HFFc6 (cell line): ENCODE measurements around the gene POR. TPM values are rescaled to one million over a fixed set of nuclear protein-coding genes. Genes with fewer than 3 reads are reported as not detected.

Source experiments
- DNase-seq: peaks from one replicate; pipeline ENCODE4 v3.0.0-alpha.2; 2018
- H3K27ac Mint-ChIP-seq: 2 replicates; pipeline ENCODE4 v1.8.0; 2020; ENCODE audit warnings: mild to moderate bottlenecking, mixed read lengths
- H3K27me3 Mint-ChIP-seq: 2 replicates; pipeline ENCODE4 v1.8.0; 2021; ENCODE audit warnings: mild to moderate bottlenecking, moderate library complexity, mixed read lengths; ENCODE audit not compliant: insufficient read depth
- H3K36me3 Mint-ChIP-seq: 2 replicates; pipeline ENCODE4 v1.8.0; 2021; ENCODE audit warnings: low read depth, mixed read lengths
- H3K4me1 Mint-ChIP-seq: 2 replicates; pipeline ENCODE4 v1.8.0; 2020; ENCODE audit warnings: low read depth, mixed read lengths
- H3K4me3 Mint-ChIP-seq: 2 replicates; pipeline ENCODE4 v1.8.0; 2020; ENCODE audit warnings: mild to moderate bottlenecking, moderate library complexity, mixed read lengths
- H3K9me3 Mint-ChIP-seq: 2 replicates; pipeline ENCODE4 v1.8.0; 2020; ENCODE audit warnings: mild to moderate bottlenecking, mixed read lengths
- total RNA-seq, 6 experiments: library from RNA; stranded (reverse); fragmentation: NEBNext Ultra II Directional; extraction: Animal tissue kit (Norgen Biotek cat#: 25700); gene quantifications; 2 replicates in 1 of 6; 3 replicates in 5 of 6; pipeline ENCODE4 v1.2.3, GENCODE V29; 2021
- TF ChIP-seq, protein P1 (sequence below): fragments of 200-600 bp; sonication (generic); IDR thresholded peaks from 2 replicates; pipeline ENCODE4 v1.5.0; 2021; ENCODE audit warnings: antibody characterized with exemption, mild to moderate bottlenecking

The POR gene
- total RNA-seq, 6 experiments from 2014 or later = 48.2 to 69.3 (median 49.4) TPM

DNA sequence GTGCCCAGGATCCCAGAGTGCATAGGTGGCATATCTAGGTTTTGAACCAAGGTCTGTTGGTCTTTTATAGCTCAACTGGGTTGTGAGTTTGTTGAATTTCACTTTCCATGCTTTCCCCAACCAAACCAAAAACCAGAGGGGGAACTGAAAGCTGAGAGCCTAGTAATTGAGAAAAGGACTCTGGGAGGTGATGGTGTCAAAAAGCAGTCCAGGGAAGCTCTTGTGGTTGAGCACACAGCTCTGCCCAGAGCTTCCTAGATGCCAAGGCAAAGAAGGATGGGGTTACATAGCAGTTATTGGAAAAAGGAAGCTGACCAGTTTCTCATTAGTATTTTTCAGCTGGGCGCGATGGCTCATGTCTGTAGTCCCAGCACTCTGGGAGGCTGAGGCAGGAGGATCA is 9.9 kb downstream of the POR start:
- H3K4me3 Mint-ChIP-seq = no peak overlapping the region
- DNase-seq = no peak
- TF ChIP-seq, protein P1, sequence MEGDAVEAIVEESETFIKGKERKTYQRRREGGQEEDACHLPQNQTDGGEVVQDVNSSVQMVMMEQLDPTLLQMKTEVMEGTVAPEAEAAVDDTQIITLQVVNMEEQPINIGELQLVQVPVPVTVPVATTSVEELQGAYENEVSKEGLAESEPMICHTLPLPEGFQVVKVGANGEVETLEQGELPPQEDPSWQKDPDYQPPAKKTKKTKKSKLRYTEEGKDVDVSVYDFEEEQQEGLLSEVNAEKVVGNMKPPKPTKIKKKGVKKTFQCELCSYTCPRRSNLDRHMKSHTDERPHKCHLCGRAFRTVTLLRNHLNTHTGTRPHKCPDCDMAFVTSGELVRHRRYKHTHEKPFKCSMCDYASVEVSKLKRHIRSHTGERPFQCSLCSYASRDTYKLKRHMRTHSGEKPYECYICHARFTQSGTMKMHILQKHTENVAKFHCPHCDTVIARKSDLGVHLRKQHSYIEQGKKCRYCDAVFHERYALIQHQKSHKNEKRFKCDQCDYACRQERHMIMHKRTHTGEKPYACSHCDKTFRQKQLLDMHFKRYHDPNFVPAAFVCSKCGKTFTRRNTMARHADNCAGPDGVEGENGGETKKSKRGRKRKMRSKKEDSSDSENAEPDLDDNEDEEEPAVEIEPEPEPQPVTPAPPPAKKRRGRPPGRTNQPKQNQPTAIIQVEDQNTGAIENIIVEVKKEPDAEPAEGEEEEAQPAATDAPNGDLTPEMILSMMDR = no peak
- H3K27me3 Mint-ChIP-seq = peaks cover 2% of the 10 kb centered on the region
- no peak overlapping the region for H3K27ac Mint-ChIP-seq
- no peaks in the 10 kb centered on the region for H3K9me3 Mint-ChIP-seq
- peaks cover 13% of the 10 kb centered on the region for H3K4me1 Mint-ChIP-seq
- H3K36me3 Mint-ChIP-seq = peaks cover 17% of the 10 kb centered on the region; the same call in 1 of the 2 replicates

DNA sequence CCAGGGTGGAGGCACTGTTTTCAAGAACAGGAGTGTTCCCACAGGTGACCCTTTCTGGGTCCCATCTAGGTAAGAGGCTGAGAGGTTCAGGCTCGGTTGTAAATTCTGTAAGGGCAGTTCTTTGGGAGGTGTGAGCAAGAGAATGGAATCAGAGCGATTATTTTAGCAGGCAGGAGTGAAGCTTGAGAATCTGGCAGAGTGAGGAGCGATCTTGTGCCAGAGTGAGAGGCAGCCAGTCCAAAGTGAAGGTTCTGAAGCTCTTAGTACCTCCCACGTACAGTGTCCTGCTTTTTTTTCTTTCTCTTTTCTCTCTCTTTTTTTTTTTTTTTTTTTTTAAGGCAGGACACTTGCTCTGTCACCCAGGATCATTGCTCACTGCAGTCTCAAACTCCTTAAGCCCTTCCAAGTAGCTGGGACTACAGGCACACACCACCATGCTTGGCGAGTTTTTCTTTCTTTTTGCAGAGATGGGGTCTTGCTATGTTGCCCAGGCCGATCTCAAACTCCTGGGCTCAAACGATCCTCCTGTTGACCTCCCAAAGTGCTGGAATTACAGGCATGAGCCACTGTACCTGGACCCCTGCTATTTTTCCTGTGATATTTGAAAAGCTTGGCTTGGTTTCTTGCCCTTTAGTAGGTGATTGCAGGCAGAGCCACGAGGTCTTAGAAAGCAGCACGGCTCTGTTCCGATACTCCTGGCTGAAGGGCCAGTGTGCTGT is 10.9 kb downstream of the POR start:
- no peak for DNase-seq
- TF ChIP-seq, protein P1 = no peak
- no peak overlapping the region for H3K27ac Mint-ChIP-seq
- H3K27me3 Mint-ChIP-seq = peaks cover 2% of the 10 kb centered on the region
- peaks cover 22% of the 10 kb centered on the region; the same call in 1 of the 2 replicates for H3K36me3 Mint-ChIP-seq
- H3K9me3 Mint-ChIP-seq = no peaks in the 10 kb centered on the region
- no peak overlapping the region for H3K4me3 Mint-ChIP-seq
- 0 out of 2 replicates have a peak, but pooled peaks cover 4% of the 10 kb centered on the region for H3K4me1 Mint-ChIP-seq

DNA sequence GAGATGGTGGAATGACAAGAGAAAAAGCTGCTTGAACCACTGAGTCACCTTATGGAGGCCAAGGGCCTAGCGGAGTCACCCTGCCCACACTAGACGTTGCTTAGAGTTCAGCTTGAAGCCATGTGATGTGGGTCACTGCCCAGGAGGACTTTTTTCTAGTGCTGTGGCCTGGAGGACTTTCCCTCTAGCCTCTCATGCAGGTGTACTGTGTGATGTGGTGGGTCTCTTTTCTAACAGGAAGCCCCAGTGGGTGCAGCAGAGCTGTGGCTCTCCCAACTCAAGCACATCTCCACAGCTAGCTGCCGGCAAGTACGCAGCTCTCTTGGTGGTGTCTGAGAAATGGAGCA is 13.6 kb downstream of the POR start:
- no peak overlapping the region for H3K27ac Mint-ChIP-seq
- H3K27me3 Mint-ChIP-seq = no peaks in the 10 kb centered on the region; the same call in 1 of the 2 replicates
- no peak overlapping the region for H3K4me3 Mint-ChIP-seq
- peaks cover 8% of the 10 kb centered on the region; the same call in 1 of the 2 replicates for H3K4me1 Mint-ChIP-seq
- DNase-seq = no peak
- H3K9me3 Mint-ChIP-seq = peaks cover under 1% of the 10 kb centered on the region
- TF ChIP-seq, protein P1 = no peak
- peaks cover 18% of the 10 kb centered on the region for H3K36me3 Mint-ChIP-seq

DNA sequence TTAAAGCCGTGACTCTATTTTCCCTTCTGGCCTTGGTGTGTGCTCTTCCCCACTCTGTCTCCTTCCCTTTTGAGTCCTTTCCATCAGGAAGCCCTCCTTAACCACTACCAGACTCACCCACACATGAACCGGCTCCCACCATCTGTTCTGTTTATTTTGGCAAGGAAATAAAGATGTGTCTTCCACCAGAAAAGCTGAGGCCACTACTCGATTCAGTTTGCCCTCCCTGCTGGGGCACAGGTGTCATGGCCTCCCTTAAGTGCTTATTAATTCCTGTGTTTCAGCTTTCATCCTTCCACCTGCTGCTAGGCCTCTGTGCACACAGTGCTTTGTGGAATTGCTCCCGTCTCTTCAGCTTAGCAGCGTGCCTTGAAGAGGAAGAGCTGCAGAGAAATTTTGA is 16.7 kb downstream of the POR start:
- Mint-ChIP-seq H3K27ac (no peak overlapping the region), H3K4me3 (no peak overlapping the region), H3K9me3 (peaks cover 13% of the 10 kb centered on the region), H3K27me3 (no peaks in the 10 kb centered on the region), H3K36me3 (peaks cover 33% of the 10 kb centered on the region), H3K4me1 (peaks cover 21% of the 10 kb centered on the region)
- TF ChIP-seq, protein P1 = no peak
- DNase-seq = no peak

DNA sequence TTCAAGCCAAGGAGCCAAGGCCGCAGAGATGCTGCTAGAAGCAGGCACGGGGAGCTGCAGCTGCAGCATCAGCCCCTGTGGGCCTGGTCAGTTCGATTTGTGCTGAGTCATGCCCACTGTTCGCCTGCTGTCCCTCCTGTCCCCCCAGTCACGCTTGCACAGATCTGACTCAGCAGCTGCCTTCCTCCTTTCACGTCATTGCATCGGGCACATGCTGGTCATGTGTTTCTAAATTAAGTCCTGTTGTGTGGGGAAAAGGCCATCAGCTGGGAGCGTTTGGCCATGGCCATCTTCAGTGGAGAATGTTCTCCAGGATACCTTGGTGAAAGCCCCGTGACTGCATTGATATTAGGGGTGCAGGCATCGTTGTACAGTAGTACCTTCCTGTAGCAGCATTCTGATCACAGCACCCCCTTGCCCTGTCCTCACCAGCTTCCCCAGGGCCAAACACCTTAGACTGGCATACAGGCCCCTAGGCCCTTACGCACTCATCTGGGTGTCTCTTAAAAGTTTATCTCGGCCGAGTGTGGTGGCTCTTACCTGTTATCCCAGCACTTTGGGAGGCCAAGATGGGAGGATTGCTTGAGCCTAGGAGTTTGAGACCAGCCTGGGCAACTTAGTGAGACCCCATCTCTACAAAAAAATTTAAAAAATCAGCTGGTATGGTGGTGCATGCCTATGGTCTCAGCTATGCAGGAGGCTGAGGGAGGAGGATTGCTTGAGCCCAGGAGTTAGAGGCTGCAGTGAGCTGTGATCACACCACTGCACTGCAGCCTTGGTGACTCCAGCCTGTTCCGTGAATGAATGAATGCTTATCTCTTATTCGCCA is 23.2 kb downstream of the POR start:
- H3K4me3 Mint-ChIP-seq = peak overlapping the region; percentile 21
- peak overlapping the region; percentile 96 for H3K27ac Mint-ChIP-seq
- H3K4me1 Mint-ChIP-seq = peaks cover 29% of the 10 kb centered on the region
- peaks cover 13% of the 10 kb centered on the region for H3K9me3 Mint-ChIP-seq
- TF ChIP-seq, protein P1 = no peak
- DNase-seq = peak; percentile 94
- no peaks in the 10 kb centered on the region for H3K27me3 Mint-ChIP-seq
- peaks cover 27% of the 10 kb centered on the region for H3K36me3 Mint-ChIP-seq
